Endothelial cell of umbilical vein (primary cell): ENCODE results near the gene DOCK8.

Source experiments
- EZH2 ChIP-seq: IDR thresholded peaks from 2 replicates; pipeline ENCODE4 v1.6.1; 2012; ENCODE audit warnings: borderline replicate concordance, low read depth, mild to moderate bottlenecking, moderate library complexity, low read length, inconsistent platforms; ENCODE audit not compliant: severe bottlenecking
- FOS ChIP-seq: IDR thresholded peaks from 2 replicates; pipeline ENCODE4 v1.6.1; 2011; ENCODE audit warnings: mild to moderate bottlenecking, low read length, moderate library complexity, borderline replicate concordance; ENCODE audit not compliant: insufficient read depth
- GATA2 ChIP-seq: IDR thresholded peaks from 2 replicates; pipeline ENCODE4 v1.7.0; 2011; ENCODE audit warnings: low read depth, mild to moderate bottlenecking, moderate library complexity, mixed read lengths, low read length; ENCODE audit not compliant: insufficient read length, insufficient read depth
- JUN ChIP-seq: IDR thresholded peaks from 2 replicates; pipeline ENCODE4 v1.6.1; 2011; ENCODE audit warnings: borderline replicate concordance, low read depth; ENCODE audit not compliant: insufficient read length, insufficient read depth
- MYC ChIP-seq: IDR thresholded peaks from one replicate; pipeline ENCODE4 v1.6.1; 2011; ENCODE audit warnings: mild to moderate bottlenecking, low read depth, low read length
- POLR2A ChIP-seq: IDR thresholded peaks from 2 replicates; pipeline ENCODE4 v1.6.1; 2012; ENCODE audit warnings: low read depth, mild to moderate bottlenecking, control low read depth, low read length
- POLR2AphosphoS5 ChIP-seq: IDR thresholded peaks from 2 replicates; pipeline ENCODE4 v1.6.1; 2012; ENCODE audit warnings: low read depth, mild to moderate bottlenecking, control low read depth, low read length, moderate library complexity; ENCODE audit not compliant: insufficient read depth
- TF ChIP-seq, protein P1 (sequence below): IDR thresholded peaks from 2 replicates; pipeline ENCODE4 v1.6.1; 2011; ENCODE audit not compliant: insufficient read depth, insufficient read length
- TF ChIP-seq, protein P2 (sequence below), 2 donors: IDR thresholded peaks; 1 replicate in 1 of 2; 2 replicates in 1 of 2; pipeline ENCODE4 v1.5.1; 2011; ENCODE audit warnings: low read length in 2 of 2, mild to moderate bottlenecking in 2 of 2, moderate library complexity in 2 of 2, control low read depth in 1 of 2, inconsistent platforms in 1 of 2, low read depth in 1 of 2; ENCODE audit not compliant: insufficient read depth in 1 of 2; ENCODE audit errors: extremely low read depth in 1 of 2

DNA sequence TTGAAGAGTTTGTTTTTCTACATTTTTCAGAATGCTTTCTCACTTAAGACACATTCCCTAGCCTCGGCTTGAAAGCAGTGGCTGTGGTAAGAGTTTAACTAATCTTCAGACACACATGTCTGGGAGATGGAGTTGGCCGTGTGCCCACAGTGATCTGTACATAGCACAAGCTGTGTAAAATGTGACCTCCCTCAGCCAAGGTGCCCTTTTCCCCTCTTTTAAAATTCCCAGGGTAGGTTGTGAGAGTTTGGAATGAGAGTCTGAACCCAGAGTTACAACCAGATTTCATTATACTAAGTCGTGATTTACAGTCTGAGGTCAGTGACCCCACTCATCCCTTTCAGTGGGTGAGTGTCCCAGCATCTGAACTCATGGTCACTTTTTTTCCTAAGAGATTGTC is 230.4 kb downstream of the DOCK8 start:
- TF ChIP-seq, protein P1, sequence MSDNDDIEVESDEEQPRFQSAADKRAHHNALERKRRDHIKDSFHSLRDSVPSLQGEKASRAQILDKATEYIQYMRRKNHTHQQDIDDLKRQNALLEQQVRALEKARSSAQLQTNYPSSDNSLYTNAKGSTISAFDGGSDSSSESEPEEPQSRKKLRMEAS: no peak
- no peak for TF ChIP-seq JUN
- no peak for TF ChIP-seq POLR2A
- TF ChIP-seq, protein P2, sequence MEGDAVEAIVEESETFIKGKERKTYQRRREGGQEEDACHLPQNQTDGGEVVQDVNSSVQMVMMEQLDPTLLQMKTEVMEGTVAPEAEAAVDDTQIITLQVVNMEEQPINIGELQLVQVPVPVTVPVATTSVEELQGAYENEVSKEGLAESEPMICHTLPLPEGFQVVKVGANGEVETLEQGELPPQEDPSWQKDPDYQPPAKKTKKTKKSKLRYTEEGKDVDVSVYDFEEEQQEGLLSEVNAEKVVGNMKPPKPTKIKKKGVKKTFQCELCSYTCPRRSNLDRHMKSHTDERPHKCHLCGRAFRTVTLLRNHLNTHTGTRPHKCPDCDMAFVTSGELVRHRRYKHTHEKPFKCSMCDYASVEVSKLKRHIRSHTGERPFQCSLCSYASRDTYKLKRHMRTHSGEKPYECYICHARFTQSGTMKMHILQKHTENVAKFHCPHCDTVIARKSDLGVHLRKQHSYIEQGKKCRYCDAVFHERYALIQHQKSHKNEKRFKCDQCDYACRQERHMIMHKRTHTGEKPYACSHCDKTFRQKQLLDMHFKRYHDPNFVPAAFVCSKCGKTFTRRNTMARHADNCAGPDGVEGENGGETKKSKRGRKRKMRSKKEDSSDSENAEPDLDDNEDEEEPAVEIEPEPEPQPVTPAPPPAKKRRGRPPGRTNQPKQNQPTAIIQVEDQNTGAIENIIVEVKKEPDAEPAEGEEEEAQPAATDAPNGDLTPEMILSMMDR (IDR thresholded peaks at IDR 0.05; ENCODE audit: extremely low read depth in 1 of 2, insufficient read depth in 1 of 2, low read depth in 1 of 2, low read length in 2 of 2): no peak
- no peak for TF ChIP-seq FOS
- no peak for TF ChIP-seq POLR2AphosphoS5
- TF ChIP-seq EZH2: no peak
- TF ChIP-seq MYC: no peak
- no peak for TF ChIP-seq GATA2
